Stimulated activated CD8-positive, alpha-beta memory T cell treated with anti-CD3 and anti-CD28 coated beads, Interleukin-4, amount 100 ng/mL, for 1 hour (primary cell): ENCODE results near the gene RNF8.
A peak's percentile ranks its signal among the peaks of the same experiment; 100 is the strongest.
"Not testable (repeated sequence)": the region's sequence is repeated elsewhere in the genome, so short reads cannot be mapped to it uniquely, and the experiment has no call there.

ENCODE experiments used
- DNase-seq, 2 donors: peaks; one replicate each; pipeline ENCODE4 v3.0.0-alpha.2; 2020; ENCODE audit warnings: low read depth in 2 of 2, low spot score in 1 of 2

RNF8 gene

DNA sequence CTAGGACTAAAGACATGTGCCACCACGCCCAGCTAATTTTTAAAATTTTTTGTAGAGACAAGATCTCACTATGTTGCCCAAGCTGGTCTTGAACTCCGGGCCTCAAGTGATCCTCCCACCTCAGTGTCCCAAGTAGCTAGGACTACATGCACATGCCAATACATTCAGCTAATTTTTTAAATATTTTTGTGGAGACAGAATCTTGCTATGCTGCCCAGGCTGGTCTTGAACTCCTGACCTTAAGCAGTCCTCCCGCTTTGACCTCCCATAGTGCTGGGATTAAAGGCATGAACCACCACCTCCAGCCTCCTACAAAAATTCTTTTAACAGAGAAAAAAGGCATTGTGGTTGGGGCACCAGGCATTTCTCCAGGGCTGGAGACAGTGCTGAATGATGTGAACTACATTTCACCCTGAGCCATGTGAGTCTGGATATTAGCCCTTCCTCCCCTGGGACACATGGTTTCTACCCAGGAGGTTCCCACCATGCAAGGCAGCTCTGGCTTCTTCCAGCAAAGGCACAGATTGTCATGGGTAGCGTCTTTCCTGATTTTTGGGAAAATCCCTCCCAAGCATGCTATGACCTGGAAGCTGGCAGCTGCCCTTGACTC lies 42.9 kb downstream of the RNF8 start:
- no peak for DNase-seq

DNA sequence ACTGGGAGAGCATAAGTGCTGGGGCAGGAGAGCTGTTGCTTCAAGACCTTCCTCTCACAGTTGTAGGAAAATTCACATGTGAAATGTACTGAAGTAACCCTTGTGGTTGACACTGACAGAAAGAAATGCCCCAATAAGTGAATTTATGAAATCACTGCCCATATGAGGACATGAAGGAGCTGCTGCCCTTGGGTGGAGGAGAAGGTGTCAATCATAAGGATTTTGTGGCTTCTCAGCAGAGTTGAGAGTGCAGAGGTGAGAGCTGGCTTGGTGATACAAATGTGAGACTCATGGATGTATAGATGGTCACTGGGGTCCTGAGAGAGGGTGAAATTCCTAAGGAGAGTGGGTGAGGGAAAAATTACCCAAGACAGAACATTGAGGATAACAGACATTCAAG lies 45.3 kb downstream of the RNF8 start:
- DNase-seq: no peak

DNA sequence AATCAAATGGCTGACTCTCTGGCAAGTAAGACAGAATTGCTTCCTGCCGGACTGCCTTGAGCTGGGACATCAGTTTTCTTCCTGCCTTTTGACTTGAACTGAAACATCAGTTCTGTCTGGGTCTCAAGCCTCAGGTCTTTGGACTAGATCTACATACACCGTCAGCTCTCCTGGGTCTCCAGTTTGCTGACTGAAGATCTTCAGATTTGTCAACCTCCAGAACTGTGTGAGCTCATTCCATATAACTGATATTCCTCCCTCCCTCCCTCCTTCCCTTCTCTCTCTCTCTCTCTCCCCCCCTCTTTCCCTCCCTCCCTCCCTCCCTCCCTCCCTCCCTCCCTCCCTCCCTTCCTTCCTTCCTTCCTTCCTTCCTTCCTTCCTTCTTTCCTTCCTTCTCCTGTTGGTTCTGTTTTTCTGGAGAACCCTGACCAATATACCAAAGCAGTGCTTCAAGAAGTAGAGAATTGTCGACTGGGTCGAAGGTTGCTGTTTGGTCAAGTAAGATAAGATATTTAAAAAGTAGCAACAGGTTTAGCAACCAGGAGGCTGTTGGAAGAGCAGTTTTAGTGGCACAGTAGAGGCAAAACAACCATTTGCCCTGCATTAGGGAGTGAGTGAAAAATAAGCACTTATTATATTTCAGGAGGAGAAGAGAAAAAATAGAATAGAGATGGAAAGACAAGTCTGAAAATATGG lies 46.2 kb downstream of the RNF8 start:
- DNase-seq: no peak

- not testable (repeated sequence) for DNase-seq
Observed at GRCh38 chr6:37401658-37402057, 47.9 kb downstream of the RNF8 start.

- no peak for DNase-seq
Observed at GRCh38 chr6:37406726-37407341, 53.1 kb downstream of the RNF8 start.

GRCh38 chr6:37407948-37408347 lies 54.2 kb downstream of the RNF8 start:
- no peak for DNase-seq

GRCh38 chr6:37409501-37409900 lies 55.7 kb downstream of the RNF8 start:
- DNase-seq: no peak

GRCh38 chr6:37417393-37417792 lies 63.6 kb downstream of the RNF8 start:
- no peak for DNase-seq

GRCh38 chr6:37418722-37419121 lies 64.9 kb downstream of the RNF8 start:
- no peak for DNase-seq

DNA sequence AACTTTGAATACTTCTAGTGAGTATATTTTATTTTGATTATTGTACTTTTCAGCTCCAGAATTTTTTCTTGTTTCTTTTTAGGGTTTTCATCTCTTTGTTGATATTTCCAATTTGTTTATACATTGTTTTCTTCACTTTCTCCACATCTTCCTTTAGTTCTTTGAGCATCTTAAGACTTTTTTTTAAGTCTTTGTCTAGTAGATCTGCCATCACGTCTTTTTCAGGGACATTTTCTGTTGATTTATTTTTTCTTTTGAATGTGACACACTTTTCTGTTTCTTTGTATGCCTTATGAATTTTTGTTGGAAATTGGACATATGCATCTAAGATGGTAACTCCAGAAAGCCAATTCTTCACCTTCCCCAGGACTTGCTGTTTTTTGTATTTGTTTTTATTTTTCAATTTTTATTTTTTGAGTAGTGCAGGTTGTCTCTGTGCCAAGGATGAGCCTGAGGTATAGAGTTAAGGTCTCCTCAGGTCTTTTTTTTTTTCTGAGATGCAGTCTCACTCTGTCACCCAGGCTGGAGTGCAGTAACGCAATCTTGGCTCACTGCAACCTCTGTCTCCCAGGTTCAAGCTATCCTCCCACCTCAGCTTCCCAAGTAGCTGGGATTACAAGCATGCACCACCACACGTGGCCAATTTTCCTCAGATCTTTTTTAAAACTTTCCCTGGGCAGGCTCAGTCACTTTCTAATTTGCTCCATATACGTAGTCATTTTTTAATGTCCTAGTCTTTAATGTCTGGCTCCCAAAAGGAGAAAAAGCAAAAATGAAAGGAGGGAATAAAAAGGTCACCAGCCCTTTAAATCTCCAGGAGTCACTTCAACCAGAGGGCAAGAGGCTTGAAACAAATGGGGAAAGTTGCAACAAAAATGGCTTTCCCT lies 72.5 kb downstream of the RNF8 start:
- no peak for DNase-seq

- DNase-seq: no peak
Observed at GRCh38 chr6:37426945-37427510, 73.2 kb downstream of the RNF8 start.

GRCh38 chr6:37429352-37429750 lies 75.6 kb downstream of the RNF8 start:
- DNase-seq: no peak

DNA sequence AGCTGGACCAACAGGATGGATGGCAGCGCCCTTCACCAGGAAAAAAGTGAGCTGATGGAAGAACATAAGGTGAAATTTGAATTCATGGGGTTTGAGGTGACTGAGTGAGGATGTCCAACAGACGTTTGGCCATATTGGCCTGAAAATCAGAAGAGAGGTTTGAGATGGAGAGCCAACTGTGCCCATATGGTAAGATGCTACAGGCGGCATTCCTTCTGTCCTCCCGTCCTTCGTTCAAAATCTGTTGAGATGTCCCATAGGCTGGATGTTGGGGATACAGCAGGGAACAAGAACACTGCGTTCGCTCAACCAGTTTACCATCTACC lies 78.8 kb downstream of the RNF8 start:
- no peak for DNase-seq

DNA sequence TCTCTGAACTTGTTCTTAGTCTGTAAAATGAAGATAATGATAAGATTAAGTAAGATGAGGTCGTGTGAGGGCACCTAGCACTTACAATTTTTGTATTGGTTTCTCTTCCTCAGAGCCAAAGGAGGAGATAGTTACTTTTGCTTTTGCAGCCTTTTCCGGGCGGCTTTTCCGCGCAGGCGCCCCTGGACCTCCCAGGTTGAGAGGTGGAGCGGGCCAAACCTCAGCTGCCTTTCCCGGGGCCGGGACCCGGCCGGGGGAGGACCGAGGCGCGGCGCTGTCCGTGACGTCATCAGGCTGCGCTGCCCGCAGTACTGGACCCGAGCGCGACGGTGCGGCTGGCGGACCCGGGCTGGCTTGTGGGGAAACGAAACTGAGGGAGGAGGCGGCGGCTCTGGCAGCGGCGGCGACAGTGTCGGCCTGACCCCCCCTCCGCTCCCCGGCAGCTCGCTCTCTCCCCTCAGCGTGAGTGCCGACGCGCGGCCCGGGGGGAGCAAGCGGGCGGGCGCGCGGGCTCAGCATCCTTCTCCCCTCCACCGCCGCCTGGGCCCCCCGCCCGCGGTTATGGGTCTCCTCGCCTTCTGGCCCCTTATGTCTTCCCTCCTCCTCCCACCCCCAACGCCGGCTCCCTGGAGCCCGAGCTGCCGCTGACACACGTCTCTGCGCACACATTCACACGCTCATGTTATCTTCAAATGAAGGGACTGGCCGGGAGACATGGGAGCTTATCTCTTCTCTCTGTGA lies 79.3 kb downstream of the RNF8 start, which contains the start of gene CMTR1:
TSS of gene CMTR1 (plus strand) at position 306 of the 741 bp plus-strand sequence. CDS start 2,409 bp downstream, outside the sequence.
- peak; percentile 96 to 97 for DNase-seq

- peak; percentile 9 to 11 for DNase-seq
Observed at GRCh38 chr6:37433657-37434271, 80.0 kb downstream of the RNF8 start.

GRCh38 chr6:37435373-37435772 lies 81.6 kb downstream of the RNF8 start:
- DNase-seq: no peak

DNA sequence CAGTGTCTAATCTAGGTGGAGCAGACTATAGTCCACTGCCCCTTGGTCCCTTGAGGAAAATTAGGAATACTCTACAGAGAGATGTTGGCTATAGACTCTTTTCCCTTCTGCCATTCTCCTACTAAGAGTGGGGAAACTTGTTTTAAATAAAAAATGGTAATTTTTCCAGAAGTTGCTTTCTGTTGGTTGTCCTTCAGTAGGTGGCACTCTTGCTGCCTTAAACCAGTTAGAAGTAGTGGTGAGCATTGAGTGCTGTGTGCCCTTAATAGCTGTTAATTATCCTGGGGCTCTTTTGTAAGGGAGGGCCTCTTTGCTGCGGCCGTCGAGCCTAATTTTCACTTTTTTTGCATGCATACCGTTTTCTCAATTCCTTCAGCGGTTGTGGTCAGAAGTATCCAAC lies 82.0 kb downstream of the RNF8 start:
- no peak for DNase-seq

DNA sequence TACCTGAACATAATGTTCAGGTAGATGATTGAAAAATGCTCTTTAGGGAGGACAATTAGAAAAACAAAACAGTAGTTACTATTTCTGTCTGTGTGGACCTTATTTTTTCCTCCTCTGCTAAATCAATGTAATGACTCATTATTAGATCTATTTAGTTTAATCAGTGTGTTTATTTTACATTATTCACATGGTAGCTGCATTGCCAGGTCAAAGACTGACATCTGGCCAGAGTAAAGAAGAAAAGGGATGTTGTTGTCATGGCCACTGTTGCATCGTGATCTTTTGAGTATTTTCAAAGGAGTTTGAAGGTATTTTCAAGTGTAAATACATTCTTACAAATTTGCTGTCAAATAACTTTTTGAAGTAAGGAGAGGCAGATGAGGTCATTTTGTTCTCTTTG lies 85.1 kb downstream of the RNF8 start:
- no peak for DNase-seq

DNA sequence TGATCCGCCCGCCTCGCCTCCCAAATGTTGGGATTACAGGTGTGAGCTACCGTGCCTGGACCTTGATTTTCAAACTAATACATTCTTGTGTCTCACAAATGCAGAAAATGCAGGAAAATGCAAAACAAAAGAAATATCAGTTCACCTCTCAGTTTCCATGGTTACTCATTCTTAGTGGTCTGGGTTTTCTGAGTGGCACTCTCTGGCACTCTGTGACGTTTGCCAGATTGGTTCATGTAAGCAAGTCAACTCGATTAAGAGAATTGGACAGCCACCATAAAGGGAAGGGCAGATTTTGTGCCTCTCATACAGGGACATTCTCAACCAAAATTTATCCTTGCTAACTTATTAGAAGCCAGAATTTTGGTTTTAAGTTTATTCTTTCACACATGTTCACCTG lies 87.9 kb downstream of the RNF8 start:
- DNase-seq: no peak
